CMK (cell line): ENCODE data around the gene PNPLA1.
"Not testable (repeated sequence)": the region's sequence is repeated elsewhere in the genome, so short reads cannot be mapped to it uniquely, and the experiment has no call there.

Experiments used
- DNase-seq: peaks from one replicate; pipeline ENCODE4 v3.0.0-alpha.2; 2010; ENCODE audit warnings: low read depth

The PNPLA1 gene

DNA sequence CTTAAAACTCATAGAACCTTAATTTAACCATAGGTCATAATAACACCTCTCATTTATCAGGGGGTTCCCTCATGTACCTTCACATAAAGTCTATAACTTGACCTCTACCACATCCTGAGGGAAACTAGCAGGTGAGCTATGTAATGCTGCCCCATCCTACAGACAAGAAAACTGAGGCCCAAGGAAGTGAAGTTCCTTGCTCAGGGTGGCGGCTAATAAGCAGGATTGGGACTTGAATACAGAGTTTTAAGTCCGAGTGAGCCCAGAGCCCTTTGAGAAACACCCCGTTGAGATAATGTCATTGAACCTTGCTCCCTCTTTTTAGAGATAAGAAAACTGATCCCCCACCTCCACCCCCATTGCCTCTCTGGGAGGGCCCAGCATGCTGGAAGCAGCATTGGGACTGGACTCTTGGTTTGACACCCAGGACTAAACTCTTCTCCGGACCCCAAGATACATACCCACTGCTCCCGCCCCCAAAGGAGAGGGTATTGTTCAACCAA is 66.4 kb downstream of the PNPLA1 start:
- no peak for DNase-seq

- DNase-seq = no peak
Measured at GRCh38 chr6:36336779-36337241, 67.0 kb downstream of the PNPLA1 start, which contains the start of gene BNIP5. BNIP5 (minus strand) TSS chr6:36336888; CDS start chr6:36330690, 6,198 bp downstream.

DNA sequence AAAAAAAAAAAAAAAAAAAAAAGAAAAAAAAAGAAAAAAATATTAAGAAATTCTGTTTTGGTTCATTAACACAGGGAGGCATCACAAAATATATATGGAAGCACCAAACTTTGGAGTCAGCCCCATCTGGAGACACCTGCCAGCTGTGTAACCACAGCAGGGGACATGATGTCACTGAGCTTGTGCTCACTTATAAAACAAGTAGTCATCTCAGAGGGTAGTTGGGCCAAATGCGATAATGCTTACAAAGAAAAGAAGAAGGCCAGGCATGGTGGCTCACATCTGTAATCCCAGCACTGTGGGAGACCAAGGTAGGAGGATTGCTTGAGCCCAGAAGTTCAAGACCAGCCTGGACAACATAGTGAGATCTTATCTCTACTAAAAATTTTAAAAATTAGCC is 68.0 kb downstream of the PNPLA1 start:
- no peak for DNase-seq

GRCh38 chr6:36338223-36338622 is 68.4 kb downstream of the PNPLA1 start:
- DNase-seq = not testable (repeated sequence)

DNA sequence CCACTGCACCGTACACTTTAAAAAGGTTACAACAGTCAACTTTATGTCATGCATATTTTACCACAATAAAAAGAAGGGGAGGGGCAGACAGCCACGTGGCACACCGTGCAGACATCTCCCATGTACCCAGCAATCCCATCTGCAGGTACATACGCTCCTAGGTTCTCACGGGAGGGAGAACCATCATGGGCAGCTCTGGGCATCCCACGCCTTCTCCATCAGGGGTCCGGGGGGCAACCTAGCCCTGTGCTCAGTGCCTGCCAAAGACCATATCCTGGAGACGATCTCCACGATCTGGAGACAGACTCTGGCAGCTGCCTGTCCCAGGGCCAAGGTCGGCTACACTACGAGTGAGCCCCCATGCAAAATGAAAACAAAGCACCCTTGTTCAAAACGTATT is 69.3 kb downstream of the PNPLA1 start:
- no peak for DNase-seq

- DNase-seq = no peak
Measured at GRCh38 chr6:36340306-36340617, 70.4 kb downstream of the PNPLA1 start.

DNA sequence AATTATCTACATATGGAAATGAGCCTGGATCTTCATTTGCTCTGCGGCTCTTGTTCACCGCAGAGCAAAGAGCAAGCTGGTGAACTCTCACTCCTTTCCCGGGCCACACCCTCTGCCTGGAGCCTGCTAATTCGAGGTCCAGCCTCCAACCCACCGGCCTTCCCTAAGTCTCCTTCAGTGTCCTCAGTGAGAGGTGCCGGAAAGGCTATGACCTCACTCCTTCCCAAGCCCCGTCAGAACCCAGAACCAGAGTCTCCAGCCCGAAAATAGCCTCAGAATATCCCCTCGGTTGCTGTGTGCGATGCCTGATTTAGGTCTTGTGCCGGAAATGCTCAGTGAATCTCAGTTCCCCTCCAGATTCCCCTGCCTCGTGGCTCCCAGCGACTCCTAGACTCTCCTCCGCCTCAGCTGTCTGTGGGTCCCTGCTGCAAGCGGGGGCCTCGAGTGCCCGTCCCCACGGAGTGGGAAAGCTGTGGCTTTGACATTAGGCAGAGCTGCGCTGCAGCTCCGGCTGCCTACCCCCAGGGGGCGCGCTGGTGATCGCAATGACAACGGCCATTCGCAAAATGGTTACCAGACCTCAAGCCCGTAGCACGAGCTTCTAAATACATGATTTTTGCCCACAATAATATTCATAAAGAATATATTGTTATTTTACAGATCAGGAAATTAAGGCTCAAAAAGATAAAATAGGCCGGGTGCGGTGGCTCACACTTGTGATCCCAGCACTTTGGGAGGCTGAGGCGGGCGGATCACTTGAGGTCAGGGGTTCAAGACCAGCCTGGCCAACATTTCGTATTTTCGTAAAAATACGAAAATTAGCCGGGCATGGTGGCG is 71.0 kb downstream of the PNPLA1 start:
- DNase-seq = no peak

DNA sequence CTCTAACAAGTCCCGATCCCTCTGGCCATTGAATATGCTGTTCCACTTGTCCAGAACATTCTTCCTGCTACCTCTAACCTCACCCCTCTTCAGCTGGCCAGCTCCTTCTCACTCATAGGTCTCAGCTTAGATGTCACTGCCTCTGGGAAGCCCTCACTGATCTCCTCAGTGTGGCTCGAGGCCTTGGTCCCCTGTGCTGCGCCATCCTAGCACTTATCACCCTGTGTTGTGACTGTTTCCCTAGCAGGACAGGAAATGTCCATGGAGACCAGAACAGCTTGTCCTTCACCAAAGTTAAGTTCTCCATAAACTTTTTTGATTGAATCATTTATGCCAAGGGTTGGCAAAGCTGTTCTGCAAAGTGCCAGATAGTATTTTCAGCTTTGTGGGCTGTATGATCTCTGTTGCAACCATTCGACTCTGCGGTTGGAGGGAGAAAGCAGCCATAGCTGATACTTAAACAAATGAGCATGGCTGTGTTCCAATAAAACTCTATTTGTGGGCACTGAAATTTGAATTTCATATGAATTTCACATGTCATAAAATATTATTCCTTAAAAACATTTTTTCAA is 73.3 kb downstream of the PNPLA1 start:
- DNase-seq = no peak

GRCh38 chr6:36345681-36346466 is 76.0 kb downstream of the PNPLA1 start:
- DNase-seq = no peak

GRCh38 chr6:36346486-36347273 is 76.8 kb downstream of the PNPLA1 start:
- DNase-seq = no peak

DNA sequence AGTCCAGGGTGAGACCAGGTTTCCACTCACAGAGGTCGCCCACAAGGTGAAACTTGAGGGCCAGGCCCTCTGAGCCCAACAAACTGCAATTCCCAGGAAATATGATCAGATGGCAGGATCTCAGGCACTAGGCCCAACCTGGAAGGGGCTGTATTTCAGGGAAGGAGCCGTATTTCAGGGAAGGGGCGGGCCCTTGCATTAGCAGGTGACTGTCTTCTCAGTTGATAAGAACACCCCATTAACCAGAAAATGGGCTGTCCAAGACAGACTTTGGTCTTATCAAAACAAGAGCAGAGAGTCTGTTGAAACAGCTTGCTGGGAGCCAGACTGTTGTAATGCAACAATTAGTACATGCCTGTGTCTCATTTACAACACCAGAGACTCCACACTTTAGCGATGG is 77.8 kb downstream of the PNPLA1 start:
- DNase-seq = no peak

- no peak for DNase-seq
Measured at GRCh38 chr6:36349240-36349639, 79.4 kb downstream of the PNPLA1 start.

- no peak for DNase-seq
Measured at GRCh38 chr6:36350082-36350481, 80.2 kb downstream of the PNPLA1 start.

DNA sequence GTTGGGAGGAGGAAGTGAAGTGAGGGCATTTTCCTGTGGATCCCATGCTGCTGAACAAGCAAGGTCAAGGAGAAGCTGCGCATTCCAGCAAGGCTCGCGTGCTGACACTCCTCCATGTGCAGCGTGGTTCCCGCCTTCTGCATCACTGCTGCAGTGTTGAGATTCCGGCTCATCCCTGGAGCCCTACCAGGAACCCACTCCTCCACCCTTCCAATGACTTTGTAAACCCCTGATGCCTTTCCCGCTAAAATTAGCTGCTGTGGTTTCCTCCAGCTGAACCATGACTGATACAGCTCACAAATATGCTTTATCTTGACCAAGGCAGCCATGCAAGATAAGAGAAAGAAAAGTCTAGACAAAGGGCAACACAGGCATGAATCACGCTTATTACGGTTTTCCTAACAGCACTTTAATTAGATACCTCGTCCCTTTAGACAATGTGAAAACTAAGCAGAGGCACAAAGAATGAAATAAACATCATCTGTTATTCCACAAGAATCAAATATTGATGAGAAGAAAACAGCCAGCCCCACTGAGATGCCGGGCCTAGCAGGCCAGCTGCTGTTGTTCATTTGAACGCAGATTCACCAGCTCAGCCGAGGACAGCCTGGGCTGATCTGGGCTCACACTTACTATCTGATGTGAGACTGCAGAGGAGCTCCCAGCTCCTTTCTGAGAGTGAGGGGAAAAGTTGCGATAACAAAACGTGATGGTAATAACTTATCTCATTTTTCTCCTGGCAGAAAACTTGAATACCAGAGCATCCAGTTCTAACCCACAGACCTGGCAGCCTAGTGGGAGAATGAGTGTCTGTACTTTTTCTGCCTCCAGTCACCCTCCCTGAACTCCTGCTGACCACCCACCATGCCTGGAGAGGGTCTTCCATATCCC is 81.1 kb downstream of the PNPLA1 start:
- DNase-seq = peak; percentile 52

DNA sequence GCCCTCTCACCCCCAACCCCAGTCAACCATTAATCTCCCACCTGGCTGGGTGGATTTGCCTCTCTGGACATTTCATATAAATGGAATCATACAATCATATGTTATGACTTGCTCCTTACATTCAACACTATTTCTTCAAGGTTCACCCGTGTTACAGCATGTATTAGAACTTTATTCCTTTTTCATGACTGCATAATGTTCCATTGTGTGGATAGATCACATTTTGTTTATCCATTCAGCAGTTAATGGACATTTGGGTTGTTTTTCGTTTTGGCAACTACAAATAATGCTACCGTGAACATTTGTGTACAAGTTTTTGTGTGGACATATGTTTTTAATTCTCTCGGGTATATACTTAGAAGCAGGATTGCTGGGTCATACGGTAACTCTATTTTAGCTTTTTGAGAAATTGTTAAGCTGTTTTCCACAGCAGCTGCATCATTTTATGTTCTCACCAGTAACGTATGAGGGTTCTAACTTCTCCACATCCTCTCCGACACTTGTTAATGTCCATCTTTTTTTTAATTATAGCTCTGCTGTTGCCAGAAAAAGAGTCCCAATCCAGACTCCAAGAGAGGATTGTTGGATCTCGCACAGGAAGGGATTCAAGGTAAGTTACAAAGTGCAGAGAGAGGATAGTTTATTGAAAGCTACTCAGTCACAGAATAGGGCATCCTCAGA is 82.8 kb downstream of the PNPLA1 start:
- DNase-seq = no peak

- no peak for DNase-seq
Measured at GRCh38 chr6:36353411-36353915, 83.6 kb downstream of the PNPLA1 start.

- DNase-seq = no peak
Measured at GRCh38 chr6:36355819-36356218, 86.0 kb downstream of the PNPLA1 start.

DNA sequence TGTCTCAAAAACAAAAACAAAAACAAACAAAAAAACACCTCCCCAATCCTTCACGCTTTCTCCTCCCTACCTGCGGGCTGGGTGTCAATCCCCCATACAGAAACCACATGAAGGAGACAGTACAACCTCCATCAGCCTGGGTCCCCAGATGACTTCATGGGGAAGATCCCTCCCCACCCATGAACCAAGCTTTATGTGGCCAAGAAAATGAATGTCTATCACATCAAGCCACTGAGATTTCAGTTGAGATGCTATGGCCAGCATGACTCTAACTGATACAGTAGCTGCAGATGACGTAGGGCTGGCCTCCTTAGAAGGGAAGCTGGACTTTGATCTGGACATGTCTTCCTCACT is 88.0 kb downstream of the PNPLA1 start:
- no peak for DNase-seq
